Measurements from ENCODE around the gene ADGRL3.

DNA sequence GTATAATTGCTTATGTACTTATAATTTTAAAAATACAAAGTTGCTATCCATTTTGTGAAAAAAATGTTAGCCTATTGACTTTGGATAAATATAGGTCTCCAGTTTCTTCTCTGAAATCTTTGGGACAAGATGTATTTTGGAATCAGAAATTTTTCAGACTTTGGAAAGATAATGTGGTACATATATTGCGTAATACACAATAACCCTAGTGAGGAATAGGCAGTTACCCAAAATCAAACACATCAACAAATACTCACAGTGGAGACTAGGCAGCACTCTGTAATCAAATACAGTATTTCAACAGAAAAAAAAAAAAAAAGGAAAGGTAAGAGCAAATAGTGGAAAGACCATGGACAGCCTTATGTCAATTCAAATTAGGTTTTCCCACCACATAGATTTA is 796.8 kb downstream of the ADGRL3 start:
- TF ChIP-seq POLR2A (IDR thresholded peaks at IDR 0.05; ENCODE audit: low read length) (no peak), GATA1 (IDR thresholded peaks at IDR 0.05; ENCODE audit: low read depth, low read length) (no peak)

Measured in erythroblast (primary cell).